GM12874 (cell line): Measurements from ENCODE around the gene RABGAP1L.
A peak's percentile ranks its signal among the peaks of the same experiment; 100 is the strongest.

Experiments used
- CTCF ChIP-seq: IDR thresholded peaks from 2 replicates; pipeline ENCODE4 v1.5.1; 2011; ENCODE audit warnings: low read depth, mild to moderate bottlenecking, control low read depth, low read length, moderate library complexity; ENCODE audit not compliant: insufficient read depth

The RABGAP1L gene

DNA sequence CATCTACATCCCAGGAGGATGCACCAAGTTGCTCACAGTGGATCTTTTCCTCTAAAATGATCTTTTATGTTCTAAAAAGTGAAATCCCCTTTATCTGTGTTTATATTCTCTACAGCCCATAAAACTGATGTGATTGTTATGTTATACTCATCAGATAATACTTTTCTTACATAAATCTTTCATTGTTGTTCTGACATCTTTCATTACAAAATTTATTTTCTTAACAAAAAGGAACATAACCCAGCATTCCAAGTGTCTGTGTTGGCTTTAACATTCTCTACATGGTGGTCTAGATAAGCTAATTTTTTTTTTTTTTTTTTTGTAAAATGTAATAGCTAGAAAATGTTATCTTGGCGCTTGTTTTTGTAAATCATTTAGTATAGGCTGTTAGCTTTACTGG is 832.2 kb downstream of the RABGAP1L start:
- TF ChIP-seq CTCF, result no peak

- no peak for TF ChIP-seq CTCF
Observed at GRCh38 chr1:174995121-174995520, 835.8 kb downstream of the RABGAP1L start.

GRCh38 chr1:174995916-174996315 is 836.6 kb downstream of the RABGAP1L start:
- TF ChIP-seq CTCF, result no peak

DNA sequence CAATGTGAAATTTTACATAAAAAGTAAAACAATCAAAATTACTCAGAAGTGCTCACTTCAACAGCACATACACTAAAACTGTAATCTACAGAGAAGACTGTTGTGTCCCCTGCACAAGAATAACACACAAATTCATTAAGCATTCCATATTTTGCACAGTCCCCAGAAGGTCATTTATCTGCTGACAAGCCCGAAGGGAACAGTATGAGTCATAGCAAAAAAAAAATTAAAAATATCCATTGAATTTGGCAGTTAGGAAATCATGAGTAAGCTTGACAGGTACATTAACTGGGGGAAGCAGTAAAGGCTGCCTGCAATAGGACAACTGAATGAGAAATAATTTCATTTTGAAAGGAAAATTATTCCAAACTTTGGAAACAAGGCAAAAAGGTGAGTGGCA is 837.2 kb downstream of the RABGAP1L start:
- TF ChIP-seq CTCF, result no peak

- no peak for TF ChIP-seq CTCF
Observed at GRCh38 chr1:174997041-174997440, 837.7 kb downstream of the RABGAP1L start.

GRCh38 chr1:174998569-174999215 is 839.4 kb downstream of the RABGAP1L start:
- TF ChIP-seq CTCF, result peak; percentile 62

DNA sequence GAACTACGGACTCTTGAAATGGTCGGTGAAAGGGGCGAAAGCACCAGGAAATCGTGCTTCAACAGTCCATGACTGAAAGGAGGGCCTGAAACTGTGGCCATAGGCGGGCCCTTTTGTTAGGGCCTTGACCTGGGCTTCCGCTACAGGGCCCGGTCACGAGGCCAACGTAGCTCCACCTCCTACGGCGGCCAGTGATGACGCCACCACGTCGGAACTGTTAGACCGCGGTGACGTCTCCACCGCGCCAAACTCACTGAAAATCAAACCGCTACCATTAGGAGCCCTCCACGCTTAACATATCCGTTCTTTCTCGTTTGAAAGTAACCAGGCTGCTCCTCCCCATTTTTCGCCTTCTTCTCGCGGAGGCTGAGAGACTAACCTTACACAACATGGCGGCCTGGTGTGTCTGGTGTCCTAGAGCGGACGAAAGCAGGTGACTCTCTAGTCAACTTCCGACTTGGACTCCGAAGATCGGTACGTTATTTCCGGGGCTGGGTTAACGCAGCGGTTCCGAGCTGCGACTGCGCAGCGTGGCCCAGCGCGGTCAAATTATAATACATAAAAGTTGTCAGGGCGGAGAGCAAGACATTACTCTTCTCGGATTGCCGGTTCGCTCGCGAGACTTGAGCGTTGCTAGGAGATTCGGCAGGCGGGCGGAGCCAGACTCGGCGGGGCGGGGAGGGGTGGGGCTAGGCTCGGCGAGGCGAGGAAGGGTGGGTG is 840.1 kb downstream of the RABGAP1L start:
- TF ChIP-seq CTCF, result no peak
